SU-DHL-6 (cell line): ENCODE measurements around the gene CLIC5.

Experiments
- EZH2phosphoT487 ChIP-seq: fragments of 200-600 bp; sonication (generic), shearing (Covaris generic); conservative IDR thresholded peaks from 2 replicates; pipeline ENCODE4 v1.6.1; 2018; ENCODE audit warnings: mild to moderate bottlenecking, antibody characterized with exemption, low read length, moderate library complexity, mixed read lengths
- TF ChIP-seq, protein P1 (sequence below): fragments of 200-600 bp; sonication (generic); IDR thresholded peaks from one replicate; pipeline ENCODE4 v1.5.1; 2017; ENCODE audit warnings: antibody characterized with exemption, mild to moderate bottlenecking, low read length, moderate library complexity; ENCODE audit not compliant: insufficient read depth, poor library complexity, severe bottlenecking

DNA sequence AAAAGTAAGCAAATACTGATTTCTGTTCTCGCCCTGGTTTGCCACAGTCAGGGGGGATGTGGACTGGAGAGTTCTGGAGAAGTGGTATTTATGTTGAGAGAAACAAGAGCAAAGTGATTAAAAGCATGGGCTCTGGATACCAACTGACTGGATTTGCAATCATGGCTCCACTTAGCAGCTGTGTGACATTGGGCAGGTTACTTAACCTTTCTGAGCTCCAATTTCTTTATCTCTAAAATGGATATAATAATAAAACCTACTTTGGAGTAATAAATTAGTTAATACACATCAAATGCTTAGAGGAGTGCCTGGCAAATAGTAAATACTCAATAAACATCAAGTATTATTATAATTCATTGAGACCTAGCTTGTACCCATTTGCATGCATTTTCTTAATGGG lies 111.7 kb downstream of the CLIC5 start:
- TF ChIP-seq, protein P1, sequence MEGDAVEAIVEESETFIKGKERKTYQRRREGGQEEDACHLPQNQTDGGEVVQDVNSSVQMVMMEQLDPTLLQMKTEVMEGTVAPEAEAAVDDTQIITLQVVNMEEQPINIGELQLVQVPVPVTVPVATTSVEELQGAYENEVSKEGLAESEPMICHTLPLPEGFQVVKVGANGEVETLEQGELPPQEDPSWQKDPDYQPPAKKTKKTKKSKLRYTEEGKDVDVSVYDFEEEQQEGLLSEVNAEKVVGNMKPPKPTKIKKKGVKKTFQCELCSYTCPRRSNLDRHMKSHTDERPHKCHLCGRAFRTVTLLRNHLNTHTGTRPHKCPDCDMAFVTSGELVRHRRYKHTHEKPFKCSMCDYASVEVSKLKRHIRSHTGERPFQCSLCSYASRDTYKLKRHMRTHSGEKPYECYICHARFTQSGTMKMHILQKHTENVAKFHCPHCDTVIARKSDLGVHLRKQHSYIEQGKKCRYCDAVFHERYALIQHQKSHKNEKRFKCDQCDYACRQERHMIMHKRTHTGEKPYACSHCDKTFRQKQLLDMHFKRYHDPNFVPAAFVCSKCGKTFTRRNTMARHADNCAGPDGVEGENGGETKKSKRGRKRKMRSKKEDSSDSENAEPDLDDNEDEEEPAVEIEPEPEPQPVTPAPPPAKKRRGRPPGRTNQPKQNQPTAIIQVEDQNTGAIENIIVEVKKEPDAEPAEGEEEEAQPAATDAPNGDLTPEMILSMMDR = no peak
- no peak for TF ChIP-seq EZH2phosphoT487
